OCI-LY3 (cell line): ENCODE data around the gene RARRES1.

Source experiments
- EZH2phosphoT487 ChIP-seq: fragments of 200-600 bp; shearing (Covaris generic); IDR thresholded peaks from 2 replicates; pipeline ENCODE4 v1.6.1; 2018; ENCODE audit warnings: antibody characterized with exemption, mixed run types, low read depth
- TF ChIP-seq, protein P1 (sequence below): fragments of 200-600, 300-600 bp; sonication (generic); IDR thresholded peaks from 2 replicates; pipeline ENCODE4 v1.5.1; 2014; ENCODE audit warnings: antibody characterized with exemption, low read length, low read depth

DNA sequence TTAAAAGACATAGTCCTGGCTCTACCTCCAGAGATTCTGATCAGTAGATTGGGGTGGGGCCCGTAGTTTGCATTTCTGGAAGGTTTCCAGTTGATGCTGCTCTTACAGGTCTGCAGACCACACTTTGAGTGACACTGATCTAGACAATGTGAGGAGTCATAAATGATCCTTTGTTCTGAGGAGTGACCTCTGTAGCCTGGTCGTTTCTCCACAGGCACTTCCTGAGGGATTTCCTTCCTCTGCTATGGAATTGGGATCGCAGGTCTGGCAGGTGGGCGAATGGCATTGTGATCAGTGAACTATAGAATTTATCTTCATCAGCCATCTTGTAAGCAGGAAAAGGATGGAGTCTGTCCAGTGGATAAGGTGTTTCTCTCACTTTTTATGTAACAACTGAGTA, 82.5 kb downstream of the RARRES1 start:
- TF ChIP-seq, protein P1, sequence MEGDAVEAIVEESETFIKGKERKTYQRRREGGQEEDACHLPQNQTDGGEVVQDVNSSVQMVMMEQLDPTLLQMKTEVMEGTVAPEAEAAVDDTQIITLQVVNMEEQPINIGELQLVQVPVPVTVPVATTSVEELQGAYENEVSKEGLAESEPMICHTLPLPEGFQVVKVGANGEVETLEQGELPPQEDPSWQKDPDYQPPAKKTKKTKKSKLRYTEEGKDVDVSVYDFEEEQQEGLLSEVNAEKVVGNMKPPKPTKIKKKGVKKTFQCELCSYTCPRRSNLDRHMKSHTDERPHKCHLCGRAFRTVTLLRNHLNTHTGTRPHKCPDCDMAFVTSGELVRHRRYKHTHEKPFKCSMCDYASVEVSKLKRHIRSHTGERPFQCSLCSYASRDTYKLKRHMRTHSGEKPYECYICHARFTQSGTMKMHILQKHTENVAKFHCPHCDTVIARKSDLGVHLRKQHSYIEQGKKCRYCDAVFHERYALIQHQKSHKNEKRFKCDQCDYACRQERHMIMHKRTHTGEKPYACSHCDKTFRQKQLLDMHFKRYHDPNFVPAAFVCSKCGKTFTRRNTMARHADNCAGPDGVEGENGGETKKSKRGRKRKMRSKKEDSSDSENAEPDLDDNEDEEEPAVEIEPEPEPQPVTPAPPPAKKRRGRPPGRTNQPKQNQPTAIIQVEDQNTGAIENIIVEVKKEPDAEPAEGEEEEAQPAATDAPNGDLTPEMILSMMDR: no peak
- TF ChIP-seq EZH2phosphoT487: no peak
